ENCODE results near the gene PCDHGA6.

- TF ChIP-seq CTCF (IDR thresholded peaks at IDR 0.05 in 2 of 3, conservative IDR thresholded peaks at IDR 0.05 in 1 of 3; ENCODE audit: borderline replicate concordance in 1 of 3, insufficient read depth in 1 of 3, low read depth in 2 of 3, low read length in 2 of 3) (no peak), ZFX (IDR thresholded peaks at IDR 0.05) (no peak), POLR2AphosphoS5 (IDR thresholded peaks at IDR 0.05; ENCODE audit: low read depth, low read length) (no peak), EZH2 (IDR thresholded peaks at IDR 0.05) (no peak), MAX (IDR thresholded peaks at IDR 0.05) (no peak), YY1 (IDR thresholded peaks at IDR 0.05; ENCODE audit: extremely low read depth, insufficient replicate concordance, low read depth, low read length) (no peak), ATF3 (IDR thresholded peaks at IDR 0.05) (no peak), CEBPB (IDR thresholded peaks at IDR 0.05; ENCODE audit: low read depth) (no peak), EZH2phosphoT487 (IDR thresholded peaks at IDR 0.05; ENCODE audit: borderline replicate concordance) (no peak), SIN3A (IDR thresholded peaks at IDR 0.05; ENCODE audit: low read depth) (no peak), POLR2A (IDR thresholded peaks at IDR 0.05; ENCODE audit: borderline replicate concordance, extremely low read depth, insufficient read depth, insufficient read length) (no peak)
These were observed 29.7 kb downstream of the PCDHGA6 start for GRCh38 chr5:141403387-141403786.
